Measurements from ENCODE around the gene DGKE.

DNA sequence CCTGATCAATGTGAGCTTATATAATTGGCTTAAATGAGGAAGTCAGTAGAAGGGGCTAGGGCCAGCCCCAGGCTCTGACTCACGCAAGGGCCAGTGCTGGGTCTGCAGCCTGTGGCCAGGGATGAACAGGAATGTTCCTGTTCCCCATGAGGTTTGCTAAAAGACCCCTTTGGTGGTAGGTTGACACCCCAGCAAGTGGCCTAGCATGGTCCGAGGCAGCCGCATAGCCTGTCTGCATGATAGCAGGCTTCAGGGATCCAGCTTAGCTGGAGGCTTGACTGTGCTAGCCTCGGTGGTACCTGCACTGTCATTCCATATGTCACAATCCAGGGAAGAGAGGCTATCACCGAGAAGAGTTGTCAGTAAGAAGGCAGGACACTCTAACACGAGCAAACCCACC is 56.4 kb downstream of the DGKE start:
- TF ChIP-seq ZNF121 (CRISPR knock-in tag; IDR thresholded peaks at IDR 0.05) (no peak), POLR2A (IDR thresholded peaks at IDR 0.05; ENCODE audit: insufficient read depth in 1 of 2, low read depth in 2 of 2, low read length in 2 of 2) (no peak)
- TF ChIP-seq, protein P1, sequence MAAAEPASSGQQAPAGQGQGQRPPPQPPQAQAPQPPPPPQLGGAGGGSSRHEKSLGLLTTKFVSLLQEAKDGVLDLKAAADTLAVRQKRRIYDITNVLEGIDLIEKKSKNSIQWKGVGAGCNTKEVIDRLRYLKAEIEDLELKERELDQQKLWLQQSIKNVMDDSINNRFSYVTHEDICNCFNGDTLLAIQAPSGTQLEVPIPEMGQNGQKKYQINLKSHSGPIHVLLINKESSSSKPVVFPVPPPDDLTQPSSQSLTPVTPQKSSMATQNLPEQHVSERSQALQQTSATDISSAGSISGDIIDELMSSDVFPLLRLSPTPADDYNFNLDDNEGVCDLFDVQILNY (CRISPR knock-in tag; conservative IDR thresholded peaks at IDR 0.05): no peak
- TF ChIP-seq, protein P2, sequence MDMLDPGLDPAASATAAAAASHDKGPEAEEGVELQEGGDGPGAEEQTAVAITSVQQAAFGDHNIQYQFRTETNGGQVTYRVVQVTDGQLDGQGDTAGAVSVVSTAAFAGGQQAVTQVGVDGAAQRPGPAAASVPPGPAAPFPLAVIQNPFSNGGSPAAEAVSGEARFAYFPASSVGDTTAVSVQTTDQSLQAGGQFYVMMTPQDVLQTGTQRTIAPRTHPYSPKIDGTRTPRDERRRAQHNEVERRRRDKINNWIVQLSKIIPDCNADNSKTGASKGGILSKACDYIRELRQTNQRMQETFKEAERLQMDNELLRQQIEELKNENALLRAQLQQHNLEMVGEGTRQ (IDR thresholded peaks at IDR 0.05; ENCODE audit: low read depth, low read length): no peak
- TF ChIP-seq, protein P2 (CRISPR knock-in tag; IDR thresholded peaks at IDR 0.05; ENCODE audit: borderline replicate concordance): no peak

Measured in HepG2 (cell line).